LNCAP (cell line): ENCODE measurements around the gene GSK3A.

Experiments used
- TF ChIP-seq, protein P1 (sequence below): fragments of 450-650 bp; IDR thresholded peaks from 2 replicates; pipeline ENCODE4 v1.5.1; 2017; ENCODE audit warnings: mild to moderate bottlenecking

GSK3A gene

DNA sequence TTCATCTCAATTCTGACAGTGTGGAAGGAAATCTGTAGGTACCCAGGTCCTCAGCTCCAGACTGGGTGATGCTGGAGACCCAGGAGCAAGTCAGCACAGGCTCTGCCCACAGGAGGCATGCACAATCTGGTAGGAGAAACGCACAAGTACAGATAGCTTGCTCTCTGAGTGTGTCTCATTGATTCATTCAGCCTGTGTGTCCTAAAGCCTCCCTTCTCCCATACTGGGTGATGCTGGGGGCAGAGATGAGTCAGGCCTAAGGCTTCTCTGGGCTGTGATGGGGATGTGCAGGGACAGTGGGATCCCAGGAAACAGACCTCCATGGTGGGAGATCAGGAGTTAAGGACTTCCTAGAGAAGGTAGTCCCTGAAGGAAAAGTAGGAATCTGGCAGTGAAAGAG lies 15.5 kb downstream of the GSK3A start:
- TF ChIP-seq, protein P1, sequence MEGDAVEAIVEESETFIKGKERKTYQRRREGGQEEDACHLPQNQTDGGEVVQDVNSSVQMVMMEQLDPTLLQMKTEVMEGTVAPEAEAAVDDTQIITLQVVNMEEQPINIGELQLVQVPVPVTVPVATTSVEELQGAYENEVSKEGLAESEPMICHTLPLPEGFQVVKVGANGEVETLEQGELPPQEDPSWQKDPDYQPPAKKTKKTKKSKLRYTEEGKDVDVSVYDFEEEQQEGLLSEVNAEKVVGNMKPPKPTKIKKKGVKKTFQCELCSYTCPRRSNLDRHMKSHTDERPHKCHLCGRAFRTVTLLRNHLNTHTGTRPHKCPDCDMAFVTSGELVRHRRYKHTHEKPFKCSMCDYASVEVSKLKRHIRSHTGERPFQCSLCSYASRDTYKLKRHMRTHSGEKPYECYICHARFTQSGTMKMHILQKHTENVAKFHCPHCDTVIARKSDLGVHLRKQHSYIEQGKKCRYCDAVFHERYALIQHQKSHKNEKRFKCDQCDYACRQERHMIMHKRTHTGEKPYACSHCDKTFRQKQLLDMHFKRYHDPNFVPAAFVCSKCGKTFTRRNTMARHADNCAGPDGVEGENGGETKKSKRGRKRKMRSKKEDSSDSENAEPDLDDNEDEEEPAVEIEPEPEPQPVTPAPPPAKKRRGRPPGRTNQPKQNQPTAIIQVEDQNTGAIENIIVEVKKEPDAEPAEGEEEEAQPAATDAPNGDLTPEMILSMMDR = no peak

DNA sequence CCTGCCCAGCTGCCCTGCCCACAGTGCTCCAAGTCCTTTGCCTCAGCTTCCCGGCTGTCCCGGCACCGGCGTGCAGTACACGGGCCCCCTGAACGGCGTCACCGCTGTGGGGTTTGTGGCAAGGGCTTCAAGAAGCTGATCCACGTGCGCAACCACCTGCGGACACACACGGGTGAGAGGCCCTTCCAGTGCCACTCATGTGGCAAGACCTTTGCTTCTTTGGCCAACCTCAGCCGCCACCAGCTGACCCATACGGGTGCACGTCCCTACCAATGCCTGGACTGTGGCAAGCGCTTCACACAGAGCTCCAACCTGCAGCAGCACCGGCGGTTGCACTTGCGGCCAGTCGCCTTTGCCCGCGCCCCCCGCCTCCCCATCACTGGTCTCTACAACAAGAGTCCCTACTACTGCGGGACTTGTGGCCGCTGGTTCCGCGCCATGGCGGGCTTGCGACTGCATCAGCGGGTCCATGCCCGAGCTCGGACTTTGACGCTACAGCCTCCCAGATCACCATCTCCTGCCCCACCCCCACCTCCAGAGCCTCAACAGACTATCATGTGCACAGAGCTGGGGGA lies 16.6 kb downstream of the GSK3A start:
- TF ChIP-seq, protein P1 = no peak

DNA sequence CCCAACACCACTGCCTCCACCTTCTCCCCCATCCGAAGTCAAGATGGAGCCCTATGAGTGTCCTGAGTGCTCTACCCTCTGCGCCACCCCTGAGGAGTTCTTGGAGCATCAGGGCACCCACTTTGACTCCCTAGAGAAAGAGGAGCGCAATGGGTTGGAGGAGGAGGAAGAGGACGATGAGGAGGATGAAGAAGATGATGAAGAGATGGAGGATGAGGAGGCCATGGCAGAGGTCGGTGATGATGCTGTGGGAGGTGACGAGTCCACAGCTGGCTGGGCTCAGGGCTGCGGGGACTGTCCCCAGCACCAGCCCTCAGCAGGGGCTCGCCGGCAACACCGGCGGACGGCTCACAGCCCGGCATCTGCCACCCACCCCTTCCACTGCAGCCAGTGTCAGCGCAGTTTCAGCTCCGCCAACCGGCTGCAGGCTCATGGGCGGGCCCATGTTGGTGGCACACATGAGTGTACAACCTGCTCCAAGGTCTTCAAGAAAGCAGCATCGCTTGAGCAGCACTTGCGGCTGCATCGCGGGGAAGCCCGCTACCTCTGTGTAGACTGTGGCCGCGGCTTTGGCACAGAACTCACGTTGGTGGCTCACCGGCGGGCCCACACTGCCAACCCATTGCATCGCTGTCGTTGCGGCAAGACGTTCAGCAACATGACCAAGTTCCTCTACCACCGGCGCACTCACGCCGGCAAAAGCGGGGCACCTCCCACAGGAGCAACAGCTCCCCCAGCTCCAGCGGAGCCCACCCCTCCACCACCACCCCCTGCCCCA lies 17.3 kb downstream of the GSK3A start:
- TF ChIP-seq, protein P1 = no peak

DNA sequence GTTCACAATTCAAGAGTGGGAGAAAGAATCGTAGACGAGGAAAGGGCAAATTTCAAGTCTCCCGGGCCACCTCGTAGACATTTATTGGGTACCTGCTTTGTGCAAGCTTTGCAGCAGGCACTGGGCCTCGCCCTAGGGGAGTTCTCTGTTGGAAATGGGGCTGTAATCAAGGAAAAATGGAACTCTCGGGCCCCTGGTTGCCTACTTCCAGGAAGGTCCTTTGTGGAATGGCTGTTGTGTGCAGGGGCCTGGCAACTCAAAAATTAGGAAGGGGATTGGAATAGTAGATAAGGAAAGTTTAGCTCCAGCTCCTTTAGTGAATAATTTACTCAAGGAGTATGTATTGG lies 21.7 kb downstream of the GSK3A start:
- TF ChIP-seq, protein P1 = no peak

DNA sequence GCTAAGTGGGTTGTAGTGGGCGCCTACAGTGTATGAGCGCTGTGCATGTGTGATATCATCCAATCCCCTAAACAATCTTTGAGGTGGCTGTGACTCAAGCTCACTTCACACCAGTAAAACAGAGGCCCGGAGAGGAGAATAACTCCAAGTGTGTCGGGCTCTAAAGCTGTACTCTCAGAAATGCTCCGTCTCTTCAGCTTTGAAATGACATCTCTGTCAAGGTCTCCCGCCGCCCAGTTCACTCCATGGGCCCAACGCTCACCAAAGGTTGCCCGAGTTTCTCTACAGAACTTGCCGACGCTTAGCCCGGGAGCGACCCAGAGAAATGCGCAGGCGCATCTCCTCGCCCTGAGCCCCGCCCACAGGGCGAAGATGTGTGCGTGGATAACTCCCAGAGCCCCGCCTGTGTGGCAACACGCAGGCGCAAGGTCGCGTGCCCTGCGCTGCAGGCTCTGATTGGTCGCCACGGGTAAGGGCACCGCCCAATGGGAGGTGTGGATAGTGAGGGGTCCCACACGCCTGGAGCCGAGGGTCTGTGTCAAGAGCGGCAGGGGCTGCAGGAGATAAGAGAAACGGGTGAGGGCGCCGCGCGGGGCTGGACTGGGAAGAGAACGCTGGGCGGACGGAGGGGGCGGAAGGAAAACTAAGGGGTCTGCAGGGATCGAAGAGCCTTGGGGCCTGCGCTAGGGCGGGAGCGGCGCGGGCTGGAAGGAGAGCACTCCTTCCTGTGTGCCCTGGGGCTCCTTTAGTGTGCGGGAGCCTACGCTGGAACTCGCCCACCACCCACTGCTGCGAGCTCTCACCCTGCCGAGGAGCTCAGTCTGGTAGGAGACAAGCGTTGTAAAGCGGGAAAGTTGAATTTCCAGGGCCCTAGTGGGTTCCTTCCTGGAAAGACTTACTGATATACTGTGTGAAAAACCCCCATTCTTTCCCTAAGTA lies 22.3 kb downstream of the GSK3A start, which contains the start of gene ZNF526:
Gene ZNF526, plus strand, starts transcription at position 501 of the 939 bp plus-strand sequence. CDS start 4,092 bp downstream, outside the sequence.
- TF ChIP-seq, protein P1 = no peak

DNA sequence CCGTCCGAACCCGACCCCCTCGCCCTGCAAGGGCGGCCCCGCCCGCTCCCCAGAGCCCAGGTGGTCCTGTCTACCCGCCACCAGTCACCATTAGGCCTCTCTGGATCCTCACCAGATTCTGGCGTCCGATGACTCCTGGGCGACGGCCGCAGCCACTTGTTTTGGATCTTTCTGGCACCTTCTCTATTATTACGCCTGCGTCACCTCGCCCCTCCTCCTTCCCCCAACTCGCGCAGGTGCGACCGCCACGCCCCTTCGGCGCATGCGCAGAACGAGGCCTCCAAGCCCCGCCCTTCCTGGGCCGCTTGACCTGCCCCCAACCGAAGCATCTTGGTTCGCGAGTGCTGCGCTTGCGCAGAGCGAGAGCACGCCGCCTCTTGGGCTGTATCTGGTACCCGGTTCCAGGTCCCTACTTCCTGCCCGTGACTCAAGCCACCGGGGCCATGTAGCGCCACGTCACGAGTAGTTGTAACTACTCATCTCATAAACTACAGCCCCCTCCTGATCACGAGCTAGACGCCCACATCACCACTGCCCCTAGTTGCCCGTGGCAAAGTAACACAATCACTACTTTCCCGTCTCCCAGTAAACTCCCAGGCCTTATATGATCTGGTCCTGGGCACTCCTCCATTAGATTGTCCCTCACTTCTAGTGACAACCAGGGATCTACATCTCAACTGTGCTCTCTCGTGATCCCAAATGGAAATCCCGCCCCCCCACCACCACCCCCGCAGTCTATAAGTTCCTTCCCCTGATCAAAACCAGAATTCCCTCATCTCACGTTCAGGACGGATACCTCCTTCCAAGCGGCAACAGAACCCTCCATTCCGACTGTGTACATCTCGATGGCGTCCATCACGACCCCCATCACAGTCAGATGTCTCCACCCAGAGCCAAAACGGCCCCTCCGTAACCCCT lies 24.6 kb downstream of the GSK3A start, which contains the start of gene DEDD2:
Gene DEDD2, minus strand, starts transcription at position 158 of the 918 bp plus-strand sequence. CDS start 670 bp downstream, outside the sequence.
- TF ChIP-seq, protein P1 = no peak
